ENCODE data around the gene TMEM213. TPM values are rescaled to one million over a fixed set of nuclear protein-coding genes. Genes with fewer than 3 reads are reported as not detected.

Gene TMEM213
- total RNA-seq, 1 experiment from 2014 or later, result not detected

GRCh38 chr7:138804618-138805017, 6.8 kb downstream of the TMEM213 start:
- DNase-seq (ENCODE audit: low read depth, low spot score) (no peak), ATAC-seq (no peak)
- TF ChIP-seq ELF1 (IDR thresholded peaks at IDR 0.05; ENCODE audit: borderline replicate concordance, low read depth), result no peak
- TF ChIP-seq CTCF (IDR thresholded peaks at IDR 0.05 in 2 of 3, conservative IDR thresholded peaks at IDR 0.05 in 1 of 3; ENCODE audit: borderline replicate concordance in 1 of 3, insufficient read depth in 1 of 3, low read depth in 2 of 3, low read length in 2 of 3), result no peak
- no peak for TF ChIP-seq CBX3 (IDR thresholded peaks at IDR 0.05; ENCODE audit: low read depth)
- no peak for TF ChIP-seq ZNF274 (IDR thresholded peaks at IDR 0.05; ENCODE audit: low read depth, low read length)
- no peak for TF ChIP-seq EZH2phosphoT487 (IDR thresholded peaks at IDR 0.05; ENCODE audit: borderline replicate concordance)
- TF ChIP-seq CEBPB (IDR thresholded peaks at IDR 0.05; ENCODE audit: low read depth), result no peak
- no peak for TF ChIP-seq MAX (IDR thresholded peaks at IDR 0.05)
- no peak for TF ChIP-seq REST (IDR thresholded peaks at IDR 0.05; ENCODE audit: low read depth)
- TF ChIP-seq ATF3 (IDR thresholded peaks at IDR 0.05), result no peak
- no peak for TF ChIP-seq ZBTB33 (IDR thresholded peaks at IDR 0.05; ENCODE audit: extremely low read depth, insufficient replicate concordance, low read length)
- no peak for TF ChIP-seq ZFX (IDR thresholded peaks at IDR 0.05)
- no peak for TF ChIP-seq FOSL1 (IDR thresholded peaks at IDR 0.05; ENCODE audit: low read depth)
- TF ChIP-seq POLR2AphosphoS5 (IDR thresholded peaks at IDR 0.05; ENCODE audit: low read depth, low read length), result no peak
- Histone ChIP-seq H3K79me2 (ENCODE audit: insufficient read depth, low read length) (no peaks in the 10 kb centered on the region), H3K4me3 (replicated peaks in 1 of 2; ENCODE audit: low read depth in 1 of 2, low read length in 2 of 2) (no peak overlapping the region), H3K27me3 (ENCODE audit: insufficient read depth, low read length) (no peaks in the 10 kb centered on the region), H3K36me3 (ENCODE audit: control insufficient read depth in 1 of 2, insufficient read depth in 2 of 2, low read length in 2 of 2) (no peaks in the 10 kb centered on the region), H3K27ac (ENCODE audit: low read depth, low read length) (no peak overlapping the region), H3K4me1 (ENCODE audit: control insufficient read depth in 1 of 2, insufficient read depth in 2 of 2, low read length in 2 of 2) (no peaks in the 10 kb centered on the region), H2AFZ (ENCODE audit: low read depth, low read length, poor library complexity, severe bottlenecking) (no peak overlapping the region), H3K9me3 (ENCODE audit: control insufficient read depth in 1 of 2, insufficient read depth in 1 of 2, low read depth in 1 of 2, low read length in 2 of 2) (no peaks in the 10 kb centered on the region), H3K4me2 (ENCODE audit: low read length) (no peak overlapping the region), H3K9ac (ENCODE audit: low read length) (no peak overlapping the region), H4K20me1 (ENCODE audit: insufficient read depth) (no peaks in the 10 kb centered on the region), H3K9me2 (ENCODE audit: insufficient read depth) (no peaks in the 10 kb centered on the region)
- intact Hi-C loops (cut with micrococcal nuclease), result no loop called here
- ChIA-PET RAD21 (ENCODE audit: low non-redundant PET in 1 of 2, low total read pairs in 2 of 2, uncharacterized antibody in 2 of 2, unreplicated experiment in 2 of 2) (no interaction called here), POLR2A (no interaction called here), CTCF (no interaction called here)
- BruUV-seq (replicated peaks), result no TSS peak
